ACHN (cell line): ENCODE measurements around the gene TGM4.
A peak's percentile ranks its signal among the peaks of the same experiment; 100 is the strongest.

Source experiments
- DNase-seq: peaks from one replicate; pipeline ENCODE4 v3.0.0-alpha.2; 2015
- in situ Hi-C: cut with HindIII; loops from 2 replicates; pipeline ENCODE4 v1.10.0; 2017; ENCODE audit warnings: low sequenced_read_pairs, low pct_ligation_motif_present, low pct_unique_long_range_greater_than_20kb

The TGM4 gene

GRCh38 chr3:44905446-44906157 is 31.2 kb downstream of the TGM4 start:
- no peak for DNase-seq
- in situ Hi-C loops = no loop called here

GRCh38 chr3:44906997-44907396 is 32.6 kb downstream of the TGM4 start:
- no peak for DNase-seq
- in situ Hi-C loops = no loop called here

GRCh38 chr3:44907612-44908011 is 33.2 kb downstream of the TGM4 start:
- in situ Hi-C loops = no loop called here
- DNase-seq = no peak

GRCh38 chr3:44909063-44909462 is 34.7 kb downstream of the TGM4 start:
- in situ Hi-C loops = no loop called here
- no peak for DNase-seq

GRCh38 chr3:44910693-44911092 is 36.3 kb downstream of the TGM4 start:
- in situ Hi-C loops = no loop called here
- no peak for DNase-seq

- DNase-seq = peak; percentile 54
- in situ Hi-C loops = no loop called here
Observed at GRCh38 chr3:44913868-44914468, 39.6 kb downstream of the TGM4 start.

GRCh38 chr3:44914936-44915335 is 40.5 kb downstream of the TGM4 start:
- in situ Hi-C loops = no loop called here
- DNase-seq = peak; percentile 8

- in situ Hi-C loops = no loop called here
- DNase-seq = no peak
Observed at GRCh38 chr3:44915702-44916438, 41.5 kb downstream of the TGM4 start.

- in situ Hi-C loops = no loop called here
- DNase-seq = no peak
Observed at GRCh38 chr3:44918087-44918486, 43.7 kb downstream of the TGM4 start.

- DNase-seq = no peak
- in situ Hi-C loops = no loop called here
Observed at GRCh38 chr3:44918581-44918980, 44.2 kb downstream of the TGM4 start.

- DNase-seq = no peak
- in situ Hi-C loops = no loop called here
Observed at GRCh38 chr3:44920081-44920480, 45.7 kb downstream of the TGM4 start.

GRCh38 chr3:44923632-44924456 is 49.4 kb downstream of the TGM4 start:
- in situ Hi-C loops = no loop called here
- DNase-seq = no peak

- no peak for DNase-seq
- in situ Hi-C loops = no loop called here
Observed at GRCh38 chr3:44924457-44925084, 50.2 kb downstream of the TGM4 start.

GRCh38 chr3:44926172-44926571 is 51.8 kb downstream of the TGM4 start:
- DNase-seq = no peak
- in situ Hi-C loops = no loop called here

GRCh38 chr3:44926921-44927320 is 52.5 kb downstream of the TGM4 start:
- in situ Hi-C loops = no loop called here
- no peak for DNase-seq

- in situ Hi-C loops = no loop called here
- no peak for DNase-seq
Observed at GRCh38 chr3:44927371-44927770, 53.0 kb downstream of the TGM4 start.

- in situ Hi-C loops = no loop called here
- no peak for DNase-seq
Observed at GRCh38 chr3:44929782-44930181, 55.4 kb downstream of the TGM4 start.

GRCh38 chr3:44930911-44931310 is 56.5 kb downstream of the TGM4 start:
- no peak for DNase-seq
- in situ Hi-C loops = no loop called here

GRCh38 chr3:44931791-44932190 is 57.4 kb downstream of the TGM4 start:
- in situ Hi-C loops = no loop called here
- no peak for DNase-seq
